Prostate gland (tissue), 2 donors: Measurements from ENCODE around the gene GLCE.

ENCODE experiments used
- CTCF ChIP-seq, 4 experiments: fragments of 200-600 bp in 2 of 4; fragments of 450-650 bp in 2 of 4; sonication (generic) in 2 of 4; IDR thresholded peaks; 1 replicate in 3 of 4; 2 replicates in 1 of 4; pipeline ENCODE4 v1.5.1; 2016 to 2019; ENCODE audit warnings: antibody characterized with exemption in 4 of 4, mild to moderate bottlenecking in 2 of 4, moderate library complexity in 2 of 4
- POLR2A ChIP-seq: fragments of 450-650 bp; IDR thresholded peaks from one replicate; pipeline ENCODE4 v1.6.1; 2016; ENCODE audit warnings: antibody characterized with exemption, mild to moderate bottlenecking

DNA sequence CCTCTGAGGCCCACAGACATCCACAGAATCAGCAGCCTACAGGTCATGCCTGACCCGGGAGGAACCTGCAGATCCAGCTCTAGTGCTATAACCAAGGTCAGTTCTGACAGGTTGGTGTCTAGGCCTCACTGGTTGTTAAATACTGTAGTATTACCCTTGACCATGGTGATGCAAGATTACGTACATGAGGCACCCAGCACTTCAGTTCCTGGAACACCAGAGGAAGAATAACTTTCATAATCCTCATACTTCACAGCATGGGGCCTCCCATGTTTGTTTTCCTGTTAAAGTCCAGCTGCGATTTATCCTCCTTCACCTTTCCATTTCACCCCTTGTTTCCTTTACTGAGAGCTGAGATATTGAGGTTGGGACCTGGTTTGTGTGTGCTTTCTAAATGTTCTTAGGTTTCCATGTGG, 34.4 kb upstream of the GLCE start:
- TF ChIP-seq POLR2A (no peak), CTCF (IDR thresholded peaks at IDR 0.05) (no peak)
